ENCODE data around the gene HSD17B10.

GRCh38 chrX:53449632-53450031 is 15.5 kb upstream of the HSD17B10 start:
- TF ChIP-seq GABPA (IDR thresholded peaks at IDR 0.05 in 1 of 2, conservative IDR thresholded peaks at IDR 0.05 in 1 of 2) (no peak), SP1 (IDR thresholded peaks at IDR 0.05) (no peak), CTCF (IDR thresholded peaks at IDR 0.05; ENCODE audit: low read depth, low read length, missing input control) (no peak), REST (IDR thresholded peaks at IDR 0.05) (no peak), JUND (IDR thresholded peaks at IDR 0.05) (no peak), TAF1 (conservative IDR thresholded peaks at IDR 0.05) (no peak), MAX (IDR thresholded peaks at IDR 0.05) (no peak), ATF3 (IDR thresholded peaks at IDR 0.05) (no peak), HNF4A (conservative IDR thresholded peaks at IDR 0.05) (no peak), EGR1 (IDR thresholded peaks at IDR 0.05; ENCODE audit: low read depth in 2 of 2) (no peak), YY1 (IDR thresholded peaks at IDR 0.05) (no peak), RXRA (IDR thresholded peaks at IDR 0.05) (no peak), NR2F2 (IDR thresholded peaks at IDR 0.05) (no peak)
